Parathyroid adenoma (tissue), 2 donors: Measurements from ENCODE around the gene CACNB1.
"Not testable (repeated sequence)": the region's sequence is repeated elsewhere in the genome, so short reads cannot be mapped to it uniquely, and the experiment has no call there.

Source experiments
- H2AFZ ChIP-seq: fragments of 300-600 bp; sonication (generic); one replicate; pipeline ENCODE4 v1.7.0; 2017; ENCODE audit warnings: antibody characterized with exemption, mild to moderate bottlenecking
- H3K27ac ChIP-seq: fragments of 300-600 bp; sonication (generic); one replicate; pipeline ENCODE4 v1.7.0; 2017
- H3K27me3 ChIP-seq: fragments of 300-600 bp; sonication (generic); one replicate; pipeline ENCODE4 v1.7.0; 2017; ENCODE audit warnings: low read length; ENCODE audit not compliant: control insufficient read depth, insufficient read depth
- H3K36me3 ChIP-seq: fragments of 300-600 bp; sonication (generic); one replicate; pipeline ENCODE4 v1.7.0; 2017; ENCODE audit warnings: low read length; ENCODE audit not compliant: control insufficient read depth, insufficient read depth
- H3K4me1 ChIP-seq: fragments of 300-600 bp; sonication (generic); one replicate; pipeline ENCODE4 v1.7.0; 2017; ENCODE audit warnings: control low read depth
- H3K4me2 ChIP-seq: fragments of 300-600 bp; sonication (generic); one replicate; pipeline ENCODE4 v1.7.0; 2017; ENCODE audit warnings: low read length
- H3K4me3 ChIP-seq: fragments of 300-600 bp; sonication (generic); one replicate; pipeline ENCODE4 v1.7.0; 2017; ENCODE audit warnings: low read depth, low read length
- H3K79me2 ChIP-seq: fragments of 300-600 bp; sonication (generic); one replicate; pipeline ENCODE4 v1.7.0; 2017; ENCODE audit warnings: control low read depth
- H3K9ac ChIP-seq: fragments of 300-600 bp; sonication (generic); one replicate; pipeline ENCODE4 v1.7.0; 2017; ENCODE audit warnings: mild to moderate bottlenecking
- H3K9me3 ChIP-seq: fragments of 300-600 bp; sonication (generic); one replicate; pipeline ENCODE4 v1.7.0; 2017; ENCODE audit warnings: low read length; ENCODE audit not compliant: control insufficient read depth
- CTCF ChIP-seq: fragments of 300-600 bp; sonication (generic); IDR thresholded peaks from one replicate; pipeline ENCODE4 v1.7.0; 2017; ENCODE audit warnings: antibody characterized with exemption, mild to moderate bottlenecking
- donor health status: primary hyperparathyroidism.

The CACNB1 gene

DNA sequence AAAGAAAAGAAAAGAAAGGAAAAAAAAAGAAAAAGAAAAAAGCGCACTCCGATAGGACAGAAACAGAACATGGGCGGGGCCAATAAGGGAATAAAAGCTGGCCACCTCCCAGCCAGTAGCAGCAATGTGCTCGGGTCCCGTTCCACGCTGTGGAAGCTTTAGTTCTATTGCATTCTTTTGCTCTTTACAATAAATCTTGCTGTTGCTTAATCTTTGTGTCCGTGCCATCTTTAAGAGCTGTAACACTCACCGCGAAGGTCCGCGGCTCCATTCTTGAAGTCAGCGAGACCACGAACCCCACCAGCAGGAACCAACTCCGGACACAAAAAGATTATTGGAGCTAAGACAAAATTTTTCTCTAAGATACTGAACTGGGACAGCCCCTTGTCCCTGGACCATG lies 28.4 kb downstream of the CACNB1 start:
- TF ChIP-seq CTCF = no peak
- no peaks in the 10 kb centered on the region for H3K9me3 ChIP-seq
- no peak overlapping the region for H2AFZ ChIP-seq
- no peaks in the 10 kb centered on the region for H3K27me3 ChIP-seq
- H3K4me1 ChIP-seq = no peaks in the 10 kb centered on the region
- no peak overlapping the region for H3K4me2 ChIP-seq
- H3K36me3 ChIP-seq = no peaks in the 10 kb centered on the region
- H3K9ac ChIP-seq = no peak overlapping the region
- no peak overlapping the region for H3K4me3 ChIP-seq
- no peaks in the 10 kb centered on the region for H3K79me2 ChIP-seq
- no peak overlapping the region for H3K27ac ChIP-seq

GRCh38 chr17:39168503-39168902 lies 29.0 kb downstream of the CACNB1 start:
- H3K4me2 ChIP-seq, H3K27ac ChIP-seq, H3K36me3 ChIP-seq, H3K4me3 ChIP-seq, H3K27me3 ChIP-seq, H2AFZ ChIP-seq, H3K4me1 ChIP-seq, H3K9me3 ChIP-seq, H3K79me2 ChIP-seq, H3K9ac ChIP-seq: not testable (repeated sequence)

- Histone ChIP-seq H3K36me3 (no peaks in the 10 kb centered on the region), H3K9me3 (no peaks in the 10 kb centered on the region), H3K4me2 (no peak overlapping the region), H2AFZ (no peak overlapping the region), H3K4me1 (no peaks in the 10 kb centered on the region), H3K27me3 (no peaks in the 10 kb centered on the region), H3K4me3 (no peak overlapping the region), H3K27ac (no peak overlapping the region), H3K79me2 (no peaks in the 10 kb centered on the region), H3K9ac (no peak overlapping the region)
- no peak for TF ChIP-seq CTCF
Observed at GRCh38 chr17:39167476-39167875, 30.0 kb downstream of the CACNB1 start.

GRCh38 chr17:39166437-39167335 lies 30.8 kb downstream of the CACNB1 start:
- no peaks in the 10 kb centered on the region for H3K79me2 ChIP-seq
- no peaks in the 10 kb centered on the region for H3K4me1 ChIP-seq
- no peaks in the 10 kb centered on the region for H3K27me3 ChIP-seq
- no peak overlapping the region for H3K4me3 ChIP-seq
- H3K36me3 ChIP-seq = no peaks in the 10 kb centered on the region
- H3K27ac ChIP-seq = no peak overlapping the region
- H2AFZ ChIP-seq = no peak overlapping the region
- no peaks in the 10 kb centered on the region for H3K9me3 ChIP-seq
- H3K9ac ChIP-seq = no peak overlapping the region
- H3K4me2 ChIP-seq = no peak overlapping the region
- TF ChIP-seq CTCF = no peak

- no peak within 1 kb of the TSS for H3K27ac ChIP-seq
- H3K79me2 ChIP-seq = no peaks in the 10 kb centered on the region
- no peaks in the 10 kb centered on the region for H3K4me1 ChIP-seq
- no peak within 1 kb of the TSS for H3K9ac ChIP-seq
- peak within 1 kb of the TSS; percentile 56 for H3K4me2 ChIP-seq
- H3K27me3 ChIP-seq = no peaks in the 10 kb centered on the region
- peak within 1 kb of the TSS; percentile 32 for H3K4me3 ChIP-seq
- H3K9me3 ChIP-seq = no peaks in the 10 kb centered on the region
- H3K36me3 ChIP-seq = no peaks in the 10 kb centered on the region
- no peak for TF ChIP-seq CTCF
- peak within 1 kb of the TSS; percentile 74 for H2AFZ ChIP-seq
Observed at GRCh38 chr17:39165841-39166349, 31.6 kb downstream of the CACNB1 start, which contains the start of gene ARL5C. TSS of gene ARL5C (minus strand) at chr17:39166161. CDS start at chr17:39165760, 401 bp downstream.
